ENCODE data around the gene FBLIM1. TPM values are rescaled to one million over a fixed set of nuclear protein-coding genes. Genes with fewer than 3 reads are reported as not detected.
A peak's percentile ranks its signal among the peaks of the same experiment; 100 is the strongest.

The FBLIM1 gene, protein sequence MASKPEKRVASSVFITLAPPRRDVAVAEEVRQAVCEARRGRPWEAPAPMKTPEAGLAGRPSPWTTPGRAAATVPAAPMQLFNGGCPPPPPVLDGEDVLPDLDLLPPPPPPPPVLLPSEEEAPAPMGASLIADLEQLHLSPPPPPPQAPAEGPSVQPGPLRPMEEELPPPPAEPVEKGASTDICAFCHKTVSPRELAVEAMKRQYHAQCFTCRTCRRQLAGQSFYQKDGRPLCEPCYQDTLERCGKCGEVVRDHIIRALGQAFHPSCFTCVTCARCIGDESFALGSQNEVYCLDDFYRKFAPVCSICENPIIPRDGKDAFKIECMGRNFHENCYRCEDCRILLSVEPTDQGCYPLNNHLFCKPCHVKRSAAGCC
- 29.0 TPM for total RNA-seq

DNA sequence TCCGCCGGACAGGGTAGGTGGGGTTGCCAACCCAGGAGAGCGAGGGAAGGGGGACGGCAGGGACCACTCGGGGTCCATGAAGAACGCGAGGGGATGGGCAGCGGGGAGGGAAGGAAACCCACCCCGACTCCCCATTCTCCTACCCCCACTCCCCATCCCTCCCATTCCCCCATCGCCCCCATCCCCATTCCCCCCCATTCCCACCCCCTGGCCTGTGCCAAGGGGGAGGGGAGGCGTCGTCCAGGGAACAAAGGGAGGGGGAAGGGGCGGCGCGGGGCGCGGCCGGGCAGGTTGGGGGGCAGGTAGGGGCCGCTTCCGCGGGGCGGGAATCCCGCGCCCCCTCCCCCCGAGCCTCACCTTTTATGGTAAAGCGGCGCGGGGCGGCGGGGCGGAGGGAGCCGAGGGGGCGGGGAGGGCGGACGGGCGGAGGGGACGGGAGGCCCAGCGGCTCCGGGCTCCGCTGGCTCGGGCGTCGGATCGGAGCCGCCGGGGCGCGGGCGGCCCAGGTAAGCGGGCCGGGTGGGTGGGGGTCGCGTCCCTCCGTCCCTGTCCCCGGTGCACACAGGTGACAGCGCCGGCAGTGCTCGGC is at the start of gene FBLIM1:
Gene FBLIM1, plus strand, starts transcription at position 453 of the 589 bp plus-strand sequence. CDS start 6,189 bp downstream, outside the sequence.
- ATAC-seq = no peak
- intact Hi-C loops (cut with DNase I) = no loop called here
- DNase-seq (ENCODE audit: low spot score) = no peak

DNA sequence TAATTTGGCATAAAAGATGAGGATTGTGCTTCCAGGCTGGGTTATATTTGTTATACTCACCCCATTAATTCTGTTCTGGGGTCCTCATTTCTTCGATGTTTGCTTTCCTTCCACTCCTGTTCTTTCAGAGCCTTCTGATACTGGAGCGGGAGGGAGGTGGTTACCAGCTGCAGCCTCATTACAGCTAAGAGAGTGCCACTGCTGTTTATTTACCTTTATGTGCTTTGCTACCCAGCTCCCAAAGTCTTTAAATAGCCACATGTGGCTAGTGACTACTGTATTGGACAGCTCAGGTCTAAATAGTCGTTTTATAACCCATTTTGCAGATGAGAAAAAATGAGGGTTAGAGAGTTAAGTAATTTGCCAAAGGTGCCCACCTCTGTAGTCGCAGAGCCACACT is 49.4 kb upstream of the FBLIM1 start:
- ATAC-seq (no peak), DNase-seq (ENCODE audit: low spot score) (no peak)
- intact Hi-C loops (cut with DNase I) = no loop called here

DNA sequence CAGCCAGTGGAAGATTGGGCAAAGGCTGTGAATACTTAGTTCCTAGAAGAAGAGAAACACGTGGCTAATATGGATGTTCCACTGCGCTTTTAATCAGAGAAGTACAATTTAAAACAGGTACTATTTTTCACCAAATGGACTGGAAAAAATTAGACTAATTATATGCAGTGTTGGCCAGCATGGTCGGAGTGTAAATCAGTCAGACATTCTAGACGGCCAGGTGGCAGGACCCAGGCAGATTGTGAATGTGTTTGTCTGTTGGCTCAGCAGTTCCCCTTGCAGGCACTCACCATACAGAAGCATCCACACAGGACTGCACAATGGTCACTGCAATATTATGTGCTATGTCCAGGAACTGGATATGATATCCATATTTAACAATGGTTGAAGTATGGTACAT is 46.4 kb upstream of the FBLIM1 start:
- ATAC-seq (no peak), DNase-seq (ENCODE audit: low spot score) (no peak)
- intact Hi-C loops (cut with DNase I) = no loop called here

DNA sequence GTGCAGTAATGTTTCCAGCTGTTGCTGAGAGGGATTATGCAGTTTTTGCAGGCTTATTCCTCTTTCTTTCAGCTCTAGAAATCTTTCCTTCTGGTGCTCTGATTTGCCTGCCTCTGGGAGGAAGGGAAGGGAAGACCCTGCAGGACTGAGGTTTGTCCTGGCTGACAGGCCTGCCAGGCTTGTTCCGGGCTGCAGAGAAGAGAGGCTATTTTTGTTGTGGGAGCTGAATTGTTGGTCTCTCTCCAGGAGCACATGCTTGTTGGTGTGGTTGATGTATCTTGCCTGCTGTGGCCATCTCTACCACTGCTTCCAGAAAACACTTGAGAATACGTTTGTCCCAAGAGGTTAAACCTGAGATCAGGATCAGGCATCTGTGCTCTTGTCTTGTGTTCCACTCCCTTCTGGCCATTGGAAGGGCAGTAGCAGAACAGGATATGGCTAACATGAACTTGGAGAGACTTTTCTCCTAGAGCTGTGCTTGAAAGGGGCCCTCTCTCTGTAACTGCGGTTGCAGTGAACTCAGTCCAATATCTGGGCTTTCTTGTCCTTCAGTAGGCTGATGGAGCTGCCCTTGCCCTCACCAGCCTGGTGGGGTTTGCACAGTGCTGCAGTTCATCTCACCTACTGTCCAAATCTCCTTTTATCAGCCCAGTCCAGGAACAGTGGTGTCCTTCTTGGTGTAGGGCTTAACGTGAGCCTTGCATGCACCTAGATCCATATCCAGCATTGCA is 44.0 kb upstream of the FBLIM1 start:
- DNase-seq (ENCODE audit: low spot score) = no peak
- peak; percentile 76 for ATAC-seq
- intact Hi-C loops (cut with DNase I) = no loop called here

DNA sequence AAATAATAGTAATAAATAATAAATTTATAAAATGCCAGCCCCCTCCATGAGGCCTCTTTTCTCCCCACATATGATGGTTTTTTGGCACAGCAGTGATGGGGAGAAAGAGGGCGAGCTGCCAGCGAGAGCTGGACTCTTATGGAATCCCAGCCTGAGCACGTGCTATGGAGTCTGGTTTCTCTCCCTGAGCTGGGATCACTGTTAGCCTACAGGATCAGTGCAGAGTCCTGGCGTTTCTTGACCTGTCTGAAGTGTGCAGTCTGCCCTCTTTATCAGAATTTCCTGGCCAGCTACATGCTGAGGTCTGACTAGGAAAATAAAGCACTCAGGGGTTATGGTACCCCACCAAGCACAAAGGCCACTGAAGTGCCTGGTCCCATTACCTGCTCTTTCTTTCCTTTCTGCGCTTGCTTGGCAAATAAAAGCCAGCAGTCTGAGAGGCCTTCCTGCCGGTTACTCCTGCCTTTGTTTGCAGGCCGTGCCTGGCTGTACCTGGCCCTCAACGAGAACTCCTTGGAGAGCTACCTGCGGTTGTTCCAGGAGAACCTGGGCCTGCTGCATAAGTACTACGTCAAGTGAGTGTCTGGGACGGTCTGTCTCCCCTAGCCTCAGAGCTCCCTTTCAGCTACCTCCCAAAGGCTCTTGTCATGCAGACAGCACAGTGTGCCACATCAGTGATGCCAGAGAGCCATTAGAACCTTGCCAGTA is 41.0 kb upstream of the FBLIM1 start:
- intact Hi-C loops (cut with DNase I) = no loop called here
- no peak for DNase-seq (ENCODE audit: low spot score)
- no peak for ATAC-seq

DNA sequence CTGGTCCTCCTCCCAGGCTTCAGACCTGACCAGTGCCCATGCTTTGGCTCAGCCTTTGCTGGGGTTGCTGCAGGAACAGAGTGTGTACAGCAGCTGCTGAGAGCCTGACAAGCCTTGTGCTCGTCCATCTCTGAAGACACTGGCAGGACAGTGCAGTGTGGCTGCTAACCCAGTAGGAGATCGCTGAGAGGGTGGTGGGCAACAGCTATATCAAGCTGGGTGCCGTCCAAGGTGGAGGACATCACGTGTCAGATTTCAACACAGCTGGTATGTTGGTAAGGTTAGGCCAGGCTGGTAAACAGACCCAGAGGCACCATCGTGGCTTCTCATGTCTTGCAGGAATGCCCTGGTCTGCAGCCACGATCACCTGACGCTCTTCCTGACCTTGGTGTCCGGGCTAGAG is 40.4 kb upstream of the FBLIM1 start:
- ATAC-seq (no peak), DNase-seq (ENCODE audit: low spot score) (no peak)
- intact Hi-C loops (cut with DNase I) = no loop called here

DNA sequence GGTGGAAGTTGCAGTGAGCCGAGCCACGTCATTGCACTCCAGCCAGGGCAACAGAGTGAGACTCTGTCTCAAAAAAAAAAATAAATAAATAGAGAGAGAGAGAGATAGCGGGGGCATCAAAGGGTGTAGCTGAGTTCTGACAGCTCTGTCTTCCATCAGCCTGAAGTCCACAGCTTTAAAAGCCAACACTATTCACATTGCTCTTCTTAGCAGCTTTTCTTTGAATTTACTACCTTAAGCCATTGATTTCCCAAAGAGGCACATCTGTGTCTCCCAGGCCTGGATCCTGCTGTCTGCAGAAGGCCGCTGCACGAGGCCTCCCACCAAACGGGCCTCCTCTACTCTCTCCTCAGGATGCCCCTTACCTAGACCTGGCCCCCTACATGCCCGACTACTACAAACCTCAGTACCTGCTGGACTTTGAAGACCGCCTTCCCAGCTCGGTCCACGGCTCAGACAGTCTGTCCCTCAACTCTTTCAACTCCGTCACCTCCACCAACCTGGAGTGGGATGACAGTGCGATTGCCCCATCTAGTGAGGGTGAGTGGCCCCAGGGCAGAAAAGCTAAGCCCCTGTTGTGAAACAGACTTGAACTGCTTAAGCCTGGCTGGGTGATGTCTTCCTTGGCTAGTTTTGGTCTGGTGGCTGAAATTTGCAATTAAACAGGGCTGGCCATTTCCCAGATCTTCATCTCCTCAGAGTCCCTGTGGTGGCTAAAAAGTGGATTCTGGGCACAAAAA is 39.0 kb upstream of the FBLIM1 start:
- intact Hi-C loops (cut with DNase I) = no loop called here
- ATAC-seq = no peak
- no peak for DNase-seq (ENCODE audit: low spot score)

DNA sequence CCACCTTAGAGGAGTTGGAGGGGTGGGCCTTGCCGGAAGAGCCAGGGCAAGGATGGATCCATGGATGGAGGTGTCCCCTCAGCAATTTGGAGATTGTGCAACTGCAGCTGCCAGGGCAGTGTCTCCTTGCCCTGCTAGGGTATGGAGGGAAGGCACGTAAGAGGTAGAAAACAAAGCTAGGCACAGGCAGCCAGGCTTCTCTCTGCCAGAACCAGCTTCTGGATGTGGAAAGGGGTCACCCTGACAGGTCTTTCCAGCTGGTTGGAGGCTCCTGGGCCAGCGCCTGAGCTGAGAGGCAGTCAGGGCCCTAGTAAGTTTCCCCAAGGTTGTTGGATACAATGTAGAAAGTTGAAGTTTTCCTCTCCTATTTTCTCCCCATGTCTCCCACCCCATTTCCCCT is 37.7 kb upstream of the FBLIM1 start:
- intact Hi-C loops (cut with DNase I) = no loop called here
- DNase-seq (ENCODE audit: low spot score) (no peak), ATAC-seq (no peak)

DNA sequence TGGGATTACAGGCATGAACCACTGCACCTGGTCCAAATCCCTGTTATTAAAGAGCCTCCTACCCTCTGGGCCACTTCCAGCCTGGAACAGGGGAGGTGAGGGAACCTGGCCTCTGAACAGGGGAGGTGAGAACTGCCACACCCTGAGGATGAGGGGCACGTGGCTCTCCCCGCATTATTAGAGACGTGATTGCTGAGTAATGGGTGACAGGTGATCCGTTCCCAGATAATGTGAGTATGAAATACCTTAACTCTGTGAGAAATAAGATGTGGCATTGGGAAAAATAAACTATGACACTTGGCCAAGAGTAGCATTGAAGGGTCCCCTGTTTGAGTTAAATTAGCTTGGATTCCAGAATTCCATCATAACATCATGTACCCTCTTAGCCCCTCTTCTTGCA is 36.2 kb upstream of the FBLIM1 start:
- intact Hi-C loops (cut with DNase I) = no loop called here
- ATAC-seq = no peak
- DNase-seq (ENCODE audit: low spot score) = no peak

DNA sequence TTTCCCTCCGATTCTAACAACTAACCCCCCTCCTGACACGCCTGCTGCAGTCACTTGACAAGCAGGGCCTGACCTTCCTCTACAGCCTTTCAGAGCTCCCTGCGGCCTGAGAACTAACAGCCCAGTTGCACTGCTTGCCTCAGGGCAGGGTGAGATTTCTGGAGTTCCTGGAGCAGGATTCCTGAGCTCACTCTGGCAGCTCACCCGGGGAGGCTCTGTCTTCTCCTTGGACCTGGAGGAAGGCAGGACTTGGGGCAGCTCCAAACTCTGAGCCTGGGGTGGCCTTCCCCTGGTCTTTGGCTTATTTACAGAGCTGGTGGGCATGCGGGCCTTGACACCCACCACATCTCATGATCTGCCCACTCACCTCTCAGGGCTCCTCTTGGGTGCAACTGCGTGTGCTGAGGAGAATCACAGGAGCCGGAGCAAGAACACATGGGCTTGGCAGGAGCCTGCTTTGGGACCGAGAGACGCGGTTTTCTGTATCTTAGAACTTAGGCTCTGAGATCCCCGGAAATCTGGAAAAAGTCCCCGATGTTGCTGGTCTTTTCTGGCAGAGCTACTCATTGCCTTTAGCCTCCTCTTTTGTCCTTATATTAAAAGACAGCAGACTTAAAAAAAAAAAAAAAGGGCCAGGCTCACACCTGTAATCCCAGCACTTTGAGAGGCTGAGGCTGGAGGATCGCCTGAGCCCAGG is 35.6 kb upstream of the FBLIM1 start:
- intact Hi-C loops (cut with DNase I) = no loop called here
- DNase-seq (ENCODE audit: low spot score) (no peak), ATAC-seq (peak; percentile 40)

DNA sequence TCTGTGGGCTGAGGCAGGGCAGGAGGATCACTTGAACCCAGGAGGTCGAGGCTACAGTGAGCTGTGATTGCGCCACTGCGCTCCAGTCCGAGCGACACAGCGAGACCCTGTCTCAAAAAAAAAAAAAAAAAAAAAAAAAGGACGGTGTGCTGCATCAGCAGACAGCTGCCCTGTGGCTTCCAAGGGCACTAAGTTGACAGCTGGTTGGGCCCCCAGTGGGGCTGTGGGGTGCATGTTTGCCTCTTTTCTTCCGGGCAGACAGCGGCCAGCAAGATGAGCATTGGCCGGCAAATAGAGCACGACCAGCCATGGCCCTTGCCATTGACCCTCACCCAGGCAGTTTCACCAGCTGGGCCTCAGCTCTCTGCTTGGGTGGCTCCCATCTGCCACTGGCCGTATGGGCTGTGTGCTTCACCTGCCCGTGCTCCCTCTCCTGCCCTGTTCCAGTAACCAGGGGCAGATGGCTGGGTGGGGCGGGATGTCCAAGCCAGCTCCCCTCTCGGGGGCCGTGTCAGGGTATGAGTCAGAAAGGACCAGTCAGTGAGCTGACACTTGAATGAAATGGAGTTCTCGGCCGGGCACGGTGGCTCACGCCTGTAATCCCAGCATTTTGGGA is 34.9 kb upstream of the FBLIM1 start:
- ATAC-seq (no peak), DNase-seq (ENCODE audit: low spot score) (no peak)
- intact Hi-C loops (cut with DNase I) = no loop called here

DNA sequence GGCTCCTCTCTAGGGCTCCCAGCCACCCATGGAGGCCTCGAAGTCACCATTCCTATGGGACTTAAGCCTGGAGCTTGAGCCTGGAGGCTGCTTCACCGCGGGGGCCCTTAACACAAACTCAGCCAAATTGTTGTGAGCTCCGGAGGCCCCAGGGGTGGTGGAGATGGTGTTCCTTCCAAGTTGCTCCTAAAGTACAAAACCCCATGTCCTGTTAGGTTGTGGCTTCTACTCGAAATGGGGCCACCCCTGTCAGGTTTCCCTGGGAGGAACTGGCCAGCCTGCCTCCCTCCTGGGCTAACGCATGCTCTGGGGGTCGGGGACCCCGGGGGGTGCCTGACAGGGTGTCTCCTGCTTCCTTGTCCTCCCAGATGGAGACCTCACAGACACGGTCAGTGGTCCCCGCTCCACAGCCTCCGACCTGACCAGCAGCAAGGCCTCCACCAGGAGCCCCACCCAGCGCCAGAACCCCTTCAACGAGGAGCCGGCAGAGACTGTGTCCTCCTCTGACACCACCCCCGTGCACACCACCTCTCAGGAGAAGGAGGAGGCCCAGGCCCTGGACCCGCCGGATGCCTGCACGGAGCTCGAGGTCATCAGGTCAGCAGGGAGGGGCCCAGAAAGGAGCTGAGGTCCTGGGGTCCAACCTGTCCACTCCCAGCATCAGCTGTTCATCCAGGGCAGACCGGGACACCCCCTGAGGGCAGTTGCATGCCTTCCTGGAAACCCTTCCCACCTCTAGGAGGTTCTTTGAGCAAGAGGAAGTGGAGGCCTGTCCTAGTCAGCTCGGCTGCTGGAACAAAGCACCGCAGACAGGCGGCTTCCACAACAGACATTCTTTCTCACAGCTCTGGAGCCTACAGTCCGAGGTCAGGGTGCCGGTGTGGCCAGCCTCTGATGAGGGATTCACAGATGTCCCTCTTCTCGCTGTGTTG is 33.4 kb upstream of the FBLIM1 start:
- intact Hi-C loops (cut with DNase I) = no loop called here
- peak; percentile 22 for ATAC-seq

DNA sequence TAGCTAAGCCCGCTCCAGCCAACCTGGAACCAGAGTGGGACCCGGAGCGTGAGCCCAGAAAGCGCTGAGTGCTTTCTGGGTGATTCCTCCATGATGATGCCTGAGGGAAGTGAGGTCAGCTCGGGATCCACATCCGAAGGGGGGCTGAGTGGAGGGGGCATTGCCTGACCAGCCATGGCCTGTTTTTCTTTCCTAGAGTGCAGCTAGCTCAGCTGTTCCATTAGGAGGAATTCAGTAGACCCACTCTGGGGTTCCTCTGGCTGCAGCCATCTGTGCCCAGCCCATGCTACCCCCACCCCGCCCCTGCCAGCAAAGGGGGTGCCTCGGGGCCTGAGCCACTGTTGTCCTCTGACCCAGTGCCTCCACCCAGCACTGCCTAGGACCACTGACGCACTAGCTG is 32.1 kb upstream of the FBLIM1 start:
- ATAC-seq (no peak), DNase-seq (ENCODE audit: low spot score) (no peak)
- intact Hi-C loops (cut with DNase I) = no loop called here

More for the DNA sequence above, 33.4 kb upstream of the FBLIM1 start:
- DNase-seq (ENCODE audit: low spot score) = no peak

DNA sequence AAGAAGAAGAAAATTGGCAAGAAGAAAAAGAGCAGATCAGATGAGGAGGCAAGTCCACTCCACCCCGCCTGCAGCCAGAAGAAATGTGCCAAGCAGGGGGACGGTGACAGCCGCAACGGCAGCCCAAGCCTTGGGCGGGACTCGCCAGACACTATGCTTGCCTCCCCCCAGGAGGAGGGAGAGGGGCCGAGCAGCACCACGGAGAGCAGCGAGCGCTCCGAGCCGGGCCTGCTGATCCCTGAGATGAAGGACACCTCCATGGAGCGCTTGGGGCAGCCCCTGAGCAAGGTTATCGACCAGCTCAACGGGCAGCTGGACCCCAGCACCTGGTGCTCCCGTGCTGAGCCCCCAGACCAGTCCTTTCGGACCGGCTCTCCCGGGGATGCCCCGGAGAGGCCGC is 31.6 kb upstream of the FBLIM1 start:
- ATAC-seq = no peak
- intact Hi-C loops (cut with DNase I) = no loop called here

DNA sequence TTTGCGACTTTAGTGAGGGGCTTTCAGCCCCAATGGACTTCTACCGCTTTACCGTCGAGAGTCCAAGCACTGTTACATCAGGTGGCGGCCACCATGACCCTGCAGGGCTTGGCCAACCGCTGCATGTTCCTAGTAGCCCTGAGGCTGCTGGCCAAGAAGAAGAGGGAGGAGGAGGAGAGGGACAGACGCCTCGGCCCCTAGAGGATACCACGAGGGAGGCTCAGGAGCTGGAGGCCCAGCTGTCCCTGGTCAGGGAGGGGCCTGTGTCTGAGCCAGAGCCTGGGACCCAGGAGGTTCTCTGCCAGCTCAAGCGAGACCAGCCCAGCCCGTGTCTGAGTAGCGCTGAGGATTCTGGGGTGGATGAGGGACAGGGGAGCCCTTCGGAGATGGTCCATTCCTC is 31.2 kb upstream of the FBLIM1 start:
- intact Hi-C loops (cut with DNase I) = no loop called here
- DNase-seq (ENCODE audit: low spot score) = no peak
- ATAC-seq = no peak

More for the DNA sequence above, 31.6 kb upstream of the FBLIM1 start:
- no peak for DNase-seq (ENCODE audit: low spot score)

DNA sequence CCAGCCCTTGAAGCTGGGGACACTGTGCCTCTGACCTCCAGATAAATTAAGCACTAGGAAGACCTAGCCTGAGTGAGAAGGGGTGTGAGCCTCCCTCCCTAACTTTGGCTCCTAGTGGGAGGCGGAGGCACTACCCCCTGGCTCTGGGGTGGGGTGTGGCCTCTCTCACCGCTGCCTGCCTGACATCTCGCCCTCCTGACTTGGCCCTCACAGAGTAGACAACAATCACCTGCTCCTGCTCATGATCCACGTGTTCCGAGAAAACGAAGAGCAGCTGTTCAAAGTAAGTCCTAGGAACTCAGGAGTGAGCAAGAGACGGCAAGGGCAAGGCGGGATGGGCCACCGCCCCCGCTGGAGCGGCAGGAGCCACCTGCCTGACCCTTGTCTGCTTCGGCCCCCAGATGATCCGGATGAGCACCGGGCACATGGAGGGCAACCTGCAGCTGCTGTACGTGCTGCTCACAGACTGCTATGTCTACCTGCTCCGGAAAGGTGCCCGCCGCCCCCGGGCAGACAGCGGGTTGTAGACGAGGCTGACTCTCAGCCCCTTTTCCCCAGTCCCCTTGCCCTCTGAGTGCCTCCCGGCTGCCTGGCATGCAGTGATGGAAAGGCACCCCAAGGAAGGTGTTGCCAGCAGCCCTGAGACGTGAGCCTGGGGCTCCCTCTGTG is 30.6 kb upstream of the FBLIM1 start:
- ATAC-seq (no peak), DNase-seq (ENCODE audit: low spot score) (no peak)
- intact Hi-C loops (cut with DNase I) = no loop called here

Measured in sciatic nerve (tissue), 2 donors.